GM21619 (cell line): ENCODE results near the gene HS6ST3.

Source experiments
- ATAC-seq: cut with Tn5 transposase; IDR thresholded peaks from one replicate; pipeline ENCODE4 v1.9.1; 2021; ENCODE audit not compliant: unreplicated experiment

Gene HS6ST3

DNA sequence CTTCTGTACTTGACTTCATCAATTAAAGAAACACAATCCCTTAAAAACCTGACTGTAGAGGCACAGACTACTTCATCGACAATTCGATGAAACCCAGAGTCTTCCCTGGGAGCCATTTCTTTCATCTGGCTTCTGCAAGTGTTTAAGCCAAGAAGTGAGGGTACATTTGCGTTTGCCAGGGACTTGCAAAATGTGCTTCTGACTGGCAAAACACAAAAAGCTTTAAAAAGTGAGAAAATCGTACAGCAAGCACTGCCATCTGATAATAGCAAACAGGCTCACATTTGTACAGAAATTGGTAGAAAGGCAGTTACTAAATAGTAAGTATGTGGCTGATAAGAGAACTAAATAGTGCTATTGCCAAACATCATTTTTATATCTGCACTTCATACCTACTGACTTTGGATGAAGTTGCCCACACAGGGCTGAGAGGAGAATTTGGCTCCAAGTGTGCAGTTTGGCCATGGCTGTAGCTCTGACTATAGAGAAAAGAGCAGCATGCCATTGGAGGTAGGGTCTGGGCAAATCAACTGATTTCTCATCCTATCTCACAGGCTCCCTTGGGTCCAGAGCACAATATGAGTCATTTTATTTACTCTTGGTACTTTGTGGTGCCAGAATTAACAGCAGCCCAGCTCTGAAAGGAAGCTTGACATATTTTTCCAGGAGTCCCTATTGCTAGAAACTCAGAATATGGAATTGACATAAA, 546.2 kb downstream of the HS6ST3 start:
- ATAC-seq = no peak

DNA sequence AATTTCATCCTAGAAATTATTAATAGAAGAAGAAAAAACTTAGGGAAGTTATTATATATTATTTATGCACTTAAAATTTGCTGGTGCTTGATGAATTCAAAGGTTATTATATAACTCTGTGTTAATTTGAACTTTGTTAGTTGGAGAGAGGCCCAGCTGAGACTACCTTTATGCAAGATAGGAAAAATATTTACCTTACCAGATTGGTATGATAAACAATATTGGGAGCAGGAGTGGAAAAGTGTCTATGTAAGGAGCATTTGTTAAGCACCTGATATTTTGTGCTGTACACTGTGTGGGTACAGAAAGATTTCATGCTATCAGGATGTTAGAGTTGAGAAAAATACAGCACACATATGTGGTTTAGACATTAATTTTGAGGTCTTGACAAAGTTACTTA, 547.1 kb downstream of the HS6ST3 start:
- ATAC-seq = no peak

DNA sequence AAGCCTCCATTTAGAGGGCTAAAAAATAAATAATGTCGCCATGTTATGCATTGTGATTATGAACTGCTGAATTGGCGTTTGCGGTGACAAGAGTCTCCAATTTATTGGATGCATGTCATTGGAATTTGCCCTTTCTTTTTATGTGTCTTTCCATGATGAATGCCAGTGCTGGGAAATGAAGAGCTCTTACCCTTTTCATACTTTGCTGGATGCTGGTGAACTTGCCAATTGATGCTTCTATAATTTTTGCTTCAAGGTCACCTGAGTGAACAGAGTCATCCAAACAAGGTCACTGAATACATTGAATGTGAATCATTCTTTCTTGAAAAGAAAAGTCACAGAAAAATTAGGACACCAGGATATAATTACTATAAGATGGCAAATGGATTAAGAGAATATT, 556.2 kb downstream of the HS6ST3 start:
- no peak for ATAC-seq

DNA sequence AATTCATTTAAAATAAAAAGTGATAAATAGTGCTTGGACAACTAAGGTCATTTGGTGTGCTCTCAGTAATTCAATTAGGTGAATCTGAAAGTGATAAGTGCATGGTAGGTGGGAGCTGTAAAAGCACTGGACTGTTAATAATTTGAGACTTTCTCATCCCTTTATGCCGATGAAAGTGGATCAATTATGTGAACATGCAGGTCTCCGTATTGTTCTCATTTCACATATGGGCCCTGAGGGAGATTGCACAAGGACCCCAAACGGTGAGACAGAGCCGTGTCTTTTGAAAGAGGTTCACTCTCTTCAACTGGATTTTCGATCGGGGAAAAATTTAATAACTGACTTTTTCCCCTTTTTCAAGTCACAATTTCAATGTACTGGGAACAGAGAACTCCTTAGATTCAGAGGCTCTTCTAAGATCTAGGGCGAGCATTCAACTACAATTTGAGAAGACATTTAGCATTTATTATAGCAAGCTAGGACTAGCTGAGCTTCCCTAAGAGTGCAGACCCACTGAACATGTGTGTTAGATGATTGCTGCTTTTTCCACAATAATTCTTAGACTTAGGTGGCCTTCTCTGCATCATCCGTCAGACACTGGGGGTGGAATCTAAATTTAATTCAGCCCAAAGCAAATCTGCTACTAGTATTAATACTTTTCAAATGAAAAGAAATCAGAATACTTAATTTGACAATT, 556.8 kb downstream of the HS6ST3 start:
- ATAC-seq = no peak

DNA sequence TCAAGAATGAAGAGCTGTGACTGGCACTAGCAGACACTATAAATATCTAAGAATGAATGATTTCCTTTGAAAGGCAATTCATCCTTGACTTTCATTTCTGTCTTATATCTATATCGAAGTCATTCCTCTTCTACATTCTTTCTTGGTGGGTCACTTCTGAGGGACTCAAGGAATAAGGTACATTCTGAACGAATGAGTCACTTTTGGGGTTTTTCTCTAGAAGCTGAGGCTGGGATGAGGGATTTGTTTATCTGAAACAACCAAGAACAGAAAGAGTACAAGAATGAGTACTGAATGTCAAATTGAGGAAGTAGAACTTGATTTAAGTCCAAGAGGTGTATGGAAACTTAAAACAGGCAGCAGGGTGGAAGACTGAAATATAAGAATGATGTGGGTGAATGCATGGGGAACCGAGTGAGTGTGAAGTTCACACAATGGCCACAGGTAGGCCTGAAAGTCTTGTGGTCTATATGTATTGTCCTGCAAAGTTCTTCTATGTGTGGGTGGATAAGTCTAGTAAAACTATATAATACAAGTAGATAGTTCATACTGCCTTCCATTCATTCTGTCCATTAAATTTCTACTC, 560.5 kb downstream of the HS6ST3 start:
- ATAC-seq = peak; percentile 82

DNA sequence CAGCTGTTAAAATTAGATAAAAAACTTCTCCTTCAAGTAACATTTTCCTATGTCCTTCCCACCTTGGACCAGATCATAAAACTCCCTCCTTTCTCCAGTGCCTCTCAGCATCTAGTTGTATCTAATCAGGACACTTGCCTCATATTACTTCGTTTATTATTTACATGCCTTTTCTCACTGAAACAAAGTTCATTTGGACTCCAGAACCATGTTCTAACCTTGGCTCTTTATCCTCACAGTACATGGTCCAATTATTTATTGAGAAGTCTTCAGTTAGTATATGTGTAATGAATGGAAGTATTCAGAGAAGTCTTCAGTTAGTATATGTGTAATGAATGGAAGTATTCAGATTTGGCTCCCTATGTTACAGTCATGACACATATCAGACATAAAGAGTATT, 561.7 kb downstream of the HS6ST3 start:
- no peak for ATAC-seq

DNA sequence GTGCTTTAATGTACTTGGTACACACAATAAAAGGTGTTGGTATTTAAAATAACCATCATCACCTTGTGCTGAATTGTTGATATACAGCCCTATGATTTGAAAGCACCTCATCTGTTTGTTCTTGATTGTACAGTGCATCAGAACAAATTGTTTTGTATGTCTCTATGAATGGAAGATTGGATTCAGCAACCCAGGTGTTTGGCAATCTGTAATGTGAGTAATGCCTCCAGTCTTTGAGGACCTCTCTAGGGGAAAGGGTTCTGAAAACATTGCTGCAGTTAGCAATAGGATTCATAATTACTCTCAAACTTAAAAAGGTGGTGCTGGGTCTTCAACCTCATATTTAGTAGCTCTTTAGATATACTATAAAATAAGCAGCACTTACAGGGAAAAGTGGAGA, 562.6 kb downstream of the HS6ST3 start:
- ATAC-seq = no peak

DNA sequence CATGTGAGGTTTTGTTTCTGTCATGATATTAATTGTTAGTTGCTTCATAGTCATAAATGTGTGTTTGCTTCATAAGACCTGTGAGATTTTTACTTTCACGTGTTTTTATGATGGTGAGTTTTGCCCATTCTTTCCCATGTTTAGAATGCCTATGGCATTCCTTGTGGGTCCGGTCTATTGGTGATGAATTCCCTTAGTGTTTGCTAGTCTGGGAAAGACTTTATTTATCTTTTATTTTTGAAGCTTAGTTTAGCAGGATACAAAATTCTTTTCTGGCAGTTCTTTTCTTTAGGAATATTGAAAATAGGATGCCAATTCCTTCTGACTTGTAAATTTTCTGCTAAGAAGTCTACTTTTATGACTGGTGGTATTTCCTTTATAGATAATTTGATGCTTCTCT, 571.7 kb downstream of the HS6ST3 start:
- ATAC-seq = no peak

DNA sequence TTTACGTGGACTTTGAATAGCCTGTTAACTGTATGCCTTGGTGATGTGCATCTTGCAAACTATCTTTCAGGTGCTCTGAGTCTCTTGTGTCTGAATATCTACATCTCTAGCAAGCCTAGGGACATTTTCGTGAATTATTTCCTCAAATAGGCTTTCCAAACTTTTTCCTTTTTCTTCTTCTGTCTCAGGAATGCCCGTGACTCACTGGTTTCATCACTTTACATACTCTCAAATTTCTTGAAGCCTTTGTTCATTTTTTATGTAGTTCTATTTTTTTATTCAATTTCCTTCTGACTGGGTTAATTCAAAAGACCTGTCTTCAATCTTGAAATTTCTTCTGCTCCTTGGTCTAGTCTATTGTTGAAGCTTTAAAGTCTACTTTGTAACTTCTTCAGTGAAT, 572.1 kb downstream of the HS6ST3 start:
- no peak for ATAC-seq

DNA sequence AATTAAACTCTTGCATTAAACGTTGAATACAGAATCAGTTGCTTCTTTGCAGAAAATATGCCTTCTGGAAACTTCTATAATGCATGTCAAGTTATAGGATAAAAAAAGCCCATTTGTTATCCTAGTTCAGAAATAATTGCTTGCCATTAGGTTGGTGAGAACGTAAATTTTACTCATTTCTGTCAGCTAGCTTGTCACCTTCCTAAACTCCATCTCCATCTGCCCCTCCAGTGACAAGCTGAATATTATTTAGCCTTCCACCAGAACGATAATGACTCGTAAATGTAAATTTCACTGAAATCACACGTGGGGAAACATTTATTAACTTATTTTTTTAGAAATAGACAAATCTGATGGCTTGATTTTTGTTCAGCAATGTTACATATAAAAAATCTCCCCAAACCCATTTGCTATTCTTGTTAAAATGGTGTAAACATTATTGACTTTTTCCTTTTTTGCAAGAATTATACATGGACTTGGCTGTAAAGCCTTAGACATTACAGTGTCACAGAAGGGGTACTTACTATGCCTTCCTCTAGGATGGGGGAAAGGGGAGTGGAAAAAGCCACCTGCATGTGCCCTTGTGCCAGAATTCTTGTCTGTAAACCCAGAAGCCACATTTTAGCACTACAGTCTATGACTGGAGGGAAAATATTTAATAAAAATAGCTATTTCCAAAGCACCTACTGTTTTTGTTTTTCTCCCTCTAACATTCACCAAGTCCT, 577.5 kb downstream of the HS6ST3 start:
- no peak for ATAC-seq

DNA sequence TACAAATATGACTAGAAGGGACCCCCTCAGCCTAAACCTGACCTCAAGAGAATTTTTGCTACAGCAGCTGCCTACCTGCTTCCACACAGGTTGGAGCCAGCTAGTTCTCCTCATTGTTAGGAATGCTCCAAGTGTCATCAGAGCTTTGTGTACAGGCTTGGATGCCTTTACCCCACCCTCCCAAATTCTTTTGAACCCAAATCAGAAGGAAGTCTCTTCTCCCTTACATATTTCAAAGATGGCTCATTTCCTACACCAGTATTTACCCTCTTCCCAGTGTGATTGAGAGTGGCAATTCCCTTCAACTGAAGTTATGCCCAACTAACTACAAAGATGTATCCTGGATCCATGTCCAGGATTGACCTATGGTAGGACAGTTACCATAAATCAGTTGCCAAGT, 581.2 kb downstream of the HS6ST3 start:
- no peak for ATAC-seq

DNA sequence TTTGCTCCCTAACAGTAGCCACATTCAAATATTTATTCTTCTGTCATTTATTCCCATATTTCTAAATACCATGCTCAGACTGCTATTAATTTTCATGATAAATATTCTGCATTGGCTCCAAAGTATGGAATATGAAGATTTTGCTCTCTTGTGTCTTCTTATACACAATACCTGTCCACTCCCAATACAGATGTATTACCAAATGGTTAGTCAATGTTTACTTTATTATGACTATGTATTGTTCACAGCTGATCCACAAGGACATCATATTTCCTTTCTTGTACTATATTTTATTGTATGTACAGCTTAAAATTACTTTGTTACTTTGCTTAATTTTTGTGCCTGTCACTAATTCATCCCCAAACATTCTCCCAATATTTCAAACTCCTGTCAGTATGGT, 582.1 kb downstream of the HS6ST3 start:
- ATAC-seq = no peak

DNA sequence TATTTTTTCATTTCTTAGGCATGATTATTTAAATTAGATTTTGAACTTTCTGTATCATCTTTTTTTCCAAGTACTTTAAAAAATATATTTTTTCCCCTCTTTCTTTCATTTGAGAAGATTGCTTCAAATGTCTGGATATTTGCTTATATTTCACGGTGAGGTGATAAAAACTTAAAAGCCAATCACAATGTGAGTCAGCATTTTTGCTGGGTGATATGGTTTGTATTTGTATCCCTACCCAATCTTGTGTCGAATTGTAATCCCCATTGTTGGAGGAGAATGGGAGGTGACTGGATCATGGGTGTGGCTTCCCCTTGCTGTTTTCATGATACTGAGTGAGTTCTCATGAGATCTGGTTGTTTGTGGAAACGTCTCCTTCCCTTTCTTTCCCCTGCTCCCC, 583.9 kb downstream of the HS6ST3 start:
- ATAC-seq = no peak

DNA sequence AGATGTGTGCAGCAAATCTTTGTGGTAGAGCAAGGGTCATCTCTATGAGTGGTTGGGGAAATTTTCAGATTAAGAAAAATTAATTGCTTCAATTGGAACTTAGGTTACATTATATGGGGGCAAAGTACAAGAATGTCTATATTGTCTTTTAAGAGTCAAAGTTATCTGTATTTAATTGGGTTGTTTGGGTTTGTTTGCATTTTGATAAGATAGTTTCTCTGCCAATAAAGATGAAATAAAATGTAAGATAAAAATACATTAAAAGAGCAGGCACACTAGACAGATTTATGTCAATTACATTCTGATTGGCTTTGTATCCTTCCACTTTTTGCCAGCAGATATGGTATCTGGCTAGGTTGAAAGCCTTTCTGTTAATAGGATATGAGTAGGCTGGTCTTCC, 587.1 kb downstream of the HS6ST3 start:
- no peak for ATAC-seq

DNA sequence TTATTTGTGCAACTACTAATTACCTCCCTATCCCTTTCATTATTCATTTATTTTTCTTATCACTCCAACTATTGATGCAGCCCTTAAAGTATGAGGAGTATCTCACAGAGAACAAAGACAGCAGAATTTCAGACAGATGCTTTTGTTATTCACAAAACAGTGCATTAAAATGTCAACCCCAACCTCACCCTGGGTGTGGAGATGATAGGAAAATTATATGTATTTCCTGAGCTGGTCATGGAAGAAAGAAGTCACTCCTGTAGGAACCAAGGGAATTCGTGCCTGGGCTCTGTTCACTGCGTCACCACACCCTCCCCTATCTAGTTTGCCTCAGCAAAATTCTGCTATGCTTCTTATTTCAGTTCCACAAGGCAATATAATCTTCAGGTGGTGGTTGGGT, 588.9 kb downstream of the HS6ST3 start:
- ATAC-seq = no peak

DNA sequence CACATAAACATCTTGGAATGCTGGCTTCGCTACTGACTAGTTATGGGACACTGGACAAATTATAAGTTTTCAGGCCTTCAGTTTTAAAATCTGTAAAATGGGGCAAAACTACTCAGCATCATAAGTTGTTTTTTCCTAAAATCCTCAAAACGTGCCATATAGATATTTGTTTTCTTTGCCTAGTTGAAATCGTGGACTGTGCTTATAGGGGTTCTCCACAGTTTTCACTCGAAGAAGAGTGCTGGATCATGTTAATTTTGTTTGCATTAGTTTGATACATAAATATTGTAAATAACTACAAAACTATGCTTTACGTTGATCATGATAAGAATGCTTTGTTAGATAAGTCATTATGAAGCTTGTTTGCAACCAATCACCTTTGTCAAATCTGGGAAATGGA, 591.0 kb downstream of the HS6ST3 start:
- no peak for ATAC-seq

DNA sequence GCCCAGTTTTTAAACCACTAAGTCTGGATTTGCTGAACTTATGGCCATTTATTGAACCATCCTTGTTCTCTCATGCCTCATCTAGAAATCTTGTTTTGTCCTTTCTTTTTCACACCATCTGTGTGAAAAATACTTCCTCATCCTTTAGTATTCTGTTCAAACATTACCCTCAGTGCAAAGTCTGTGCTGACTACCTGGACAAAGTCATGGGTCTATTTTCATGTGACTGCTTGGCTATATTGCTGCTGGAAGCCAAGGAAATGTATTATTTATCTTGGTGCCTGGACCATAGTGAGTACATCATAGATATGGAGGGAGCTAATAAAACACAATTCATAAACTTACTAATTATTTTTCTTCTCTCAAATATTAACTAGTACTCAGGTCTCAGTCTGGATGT, 591.9 kb downstream of the HS6ST3 start:
- ATAC-seq = no peak

DNA sequence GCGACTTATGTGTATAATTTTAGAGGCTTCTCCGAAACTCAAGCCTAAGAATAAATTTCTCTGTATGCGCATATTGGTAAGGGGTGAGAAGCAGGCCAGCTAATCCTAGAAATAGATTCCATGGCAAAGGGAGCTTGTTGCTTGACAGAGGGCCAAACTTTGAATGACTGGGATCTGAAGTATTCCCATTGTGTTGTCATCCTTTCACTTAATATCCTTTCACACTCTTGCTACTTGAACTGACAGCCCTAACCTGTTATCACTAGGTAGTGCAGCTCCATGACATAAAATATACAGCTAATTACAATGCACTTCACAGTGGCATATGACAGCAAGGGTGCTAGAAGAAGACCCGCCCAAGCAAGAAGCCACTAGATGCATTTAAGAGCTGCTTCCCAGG, 594.6 kb downstream of the HS6ST3 start:
- ATAC-seq = no peak

DNA sequence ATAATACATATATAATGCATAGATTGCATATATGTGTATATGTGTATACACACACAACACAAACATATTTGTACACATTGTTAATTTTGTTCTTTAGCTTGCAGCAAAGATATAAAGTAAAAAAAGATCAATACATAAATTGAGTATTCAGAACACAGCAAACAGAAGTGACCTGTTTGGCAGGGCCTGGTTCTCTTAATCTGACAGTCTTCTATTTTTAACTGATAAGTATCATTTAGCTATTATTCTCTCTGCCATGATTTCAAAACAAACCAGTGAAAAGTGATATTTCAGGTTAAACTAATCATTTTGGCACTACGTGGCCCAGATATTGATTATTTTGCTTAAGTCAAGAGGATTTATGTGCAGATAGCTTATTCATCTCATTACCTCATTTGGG, 595.0 kb downstream of the HS6ST3 start:
- ATAC-seq = no peak

DNA sequence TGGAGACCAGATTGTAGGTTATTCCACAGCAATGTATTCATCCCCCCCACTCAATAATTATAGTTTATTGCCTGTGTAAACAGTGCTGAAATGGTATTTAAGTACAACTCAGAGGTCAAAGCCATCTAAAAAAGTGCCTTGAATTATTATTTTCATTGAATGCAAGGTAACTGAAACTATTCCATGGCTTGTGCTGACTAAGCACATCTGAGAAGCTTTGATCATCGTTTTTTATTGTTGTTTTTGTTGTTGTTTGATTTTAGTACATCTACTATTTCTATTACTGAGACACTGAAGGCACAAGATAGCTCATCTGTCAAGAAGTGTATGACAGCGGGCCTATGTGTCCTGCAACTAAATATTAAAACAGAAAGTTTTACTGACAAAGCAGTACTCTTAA, 596.4 kb downstream of the HS6ST3 start:
- ATAC-seq = no peak

DNA sequence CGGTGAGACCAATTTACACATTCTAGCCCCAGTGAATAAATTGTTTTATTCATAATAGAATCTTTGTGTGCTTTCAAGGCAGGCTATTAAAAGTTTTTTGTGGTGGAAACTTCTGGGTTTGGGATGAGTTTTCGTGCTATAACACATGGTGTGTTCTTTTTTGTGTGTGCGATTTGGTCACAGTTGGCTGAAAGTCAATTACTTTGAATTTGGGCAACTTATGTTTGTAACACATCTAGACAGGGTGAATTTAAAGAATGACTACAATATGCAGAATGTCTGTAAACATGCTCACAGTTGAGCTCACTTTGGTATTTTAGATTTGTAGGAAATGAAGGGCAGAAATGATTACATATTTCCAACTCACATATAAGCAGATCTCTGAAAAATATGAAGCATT, 597.3 kb downstream of the HS6ST3 start:
- ATAC-seq = no peak

DNA sequence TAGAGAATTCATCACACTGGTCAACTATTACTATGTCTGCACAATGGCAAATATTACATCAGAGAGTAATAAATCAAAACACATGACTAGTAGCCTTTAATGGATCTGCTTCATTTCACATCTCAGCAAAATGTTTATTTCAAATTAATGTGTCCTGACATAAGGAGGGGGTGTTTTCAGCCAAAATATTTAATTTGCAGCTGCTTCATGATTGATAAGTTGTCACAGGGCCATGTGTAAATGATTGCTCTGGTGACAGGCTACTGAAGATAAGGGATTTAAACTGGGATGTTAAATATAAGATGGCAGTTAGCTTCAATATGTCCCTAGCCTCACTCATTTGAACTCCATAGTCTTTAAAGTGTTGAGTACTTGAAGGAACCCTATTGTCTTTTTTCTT, 601.1 kb downstream of the HS6ST3 start:
- no peak for ATAC-seq
